Upper lobe of right lung (tissue), 1 donor: ENCODE data around the gene FKBP8. TPM values are rescaled to one million over a fixed set of nuclear protein-coding genes. Genes with fewer than 3 reads are reported as not detected.
"Not testable (repeated sequence)": the region's sequence is repeated elsewhere in the genome, so short reads cannot be mapped to it uniquely, and the experiment has no call there.

Experiments
- ATAC-seq: fragments of 200-7000 bp; cut with Tn5 transposase; one replicate; pipeline ENCODE4 v1.9.1; 2020; ENCODE audit warnings: mild to moderate bottlenecking, moderate library complexity
- DNase-seq: peaks from one replicate; pipeline ENCODE4 v3.0.0-alpha.2; 2020
- H3K27ac ChIP-seq: fragments of 200-600 bp; one replicate; pipeline ENCODE4 v1.8.0; 2022
- H3K27me3 ChIP-seq: fragments of 200-600 bp; one replicate; pipeline ENCODE4 v1.8.0; 2022; ENCODE audit warnings: mild to moderate bottlenecking
- H3K36me3 ChIP-seq: fragments of 200-600 bp; one replicate; pipeline ENCODE4 v1.8.0; 2022
- H3K4me1 ChIP-seq: fragments of 200-600 bp; one replicate; pipeline ENCODE4 v1.8.0; 2022
- H3K4me3 ChIP-seq: fragments of 200-600 bp; one replicate; pipeline ENCODE4 v1.8.0; 2022; ENCODE audit warnings: mild to moderate bottlenecking
- H3K9me3 ChIP-seq: fragments of 200-600 bp; one replicate; pipeline ENCODE4 v1.8.0; 2022
- CTCF ChIP-seq: fragments of 200-600 bp; IDR thresholded peaks from one replicate; pipeline ENCODE4 v1.8.0; 2022; ENCODE audit warnings: antibody characterized with exemption
- intact Hi-C: fragments of 100-400 bp; cut with DNase I; formaldehyde crosslinking; loops from one replicate; pipeline ENCODE4 v1.11.0; 2022
- long read RNA-seq: library from polyadenylated mRNA; unstranded; transcript quantifications from one replicate; pipeline ENCODE4 v2.0.0, GENCODE V29; 2021
- total RNA-seq: library from RNA; stranded (reverse); fragmentation: NEBNext Ultra II Directional; extraction: Animal tissue kit (Norgen Biotek cat#: 25700); gene quantifications from one replicate; pipeline ENCODE4 v1.2.1, GENCODE V29; 2021
- donor health status: DM: no; HTN: yes; CAD: no; lungs with severe emphysema.

FKBP8 gene
- total RNA-seq, result 201 TPM
- long read RNA-seq, transcript FKBP8-213 (9 exons, 1,849 nt), result major isoform, 349 of 643 reads
- long read RNA-seq, transcript FKBP8-201 (9 exons, 1,710 nt), result minor isoform, 198 of 643 reads
- long read RNA-seq, transcript FKBP8-209 (9 exons, 1,781 nt), result minor isoform, 6 of 643 reads
- long read RNA-seq, partial matches to known transcripts, result 54 of 643 reads
- long read RNA-seq, other reads (novel, unspliced or antisense), result 36 of 643 reads

- peak within 1 kb of the TSS; percentile 54 for H3K4me3 ChIP-seq
- peaks cover 31% of the 10 kb centered on the region for H3K36me3 ChIP-seq
- peaks cover 15% of the 10 kb centered on the region for H3K4me1 ChIP-seq
- TF ChIP-seq CTCF, result no peak
- intact Hi-C loops, result no loop called here
- peak; percentile 97 for DNase-seq
- H3K9me3 ChIP-seq, result no peaks in the 10 kb centered on the region
- peak; percentile 98 for ATAC-seq
- H3K27ac ChIP-seq, result peak within 1 kb of the TSS; percentile 71
- H3K27me3 ChIP-seq, result no peaks in the 10 kb centered on the region
Observed at GRCh38 chr19:18542941-18543813, at the start of gene FKBP8. Gene FKBP8, minus strand, starts transcription at chr19:18543573. Its CDS starts 1,603 bp downstream, at chr19:18541970.

- not testable (repeated sequence) for DNase-seq, H3K9me3 ChIP-seq, H3K27ac ChIP-seq, ATAC-seq, H3K27me3 ChIP-seq, H3K4me3 ChIP-seq
- Histone ChIP-seq H3K4me1 (peaks cover 26% of the 10 kb centered on the region), H3K36me3 (peaks cover 15% of the 10 kb centered on the region)
- intact Hi-C loops, result loop anchor here (10.0 kb wide), 1 partner anchor 262 kb away; no protein-coding TSS in a partner anchor
Observed at GRCh38 chr19:18592732-18593131, 49.4 kb upstream of the FKBP8 start.

GRCh38 chr19:18591735-18592385 is 48.5 kb upstream of the FKBP8 start:
- no peak for ATAC-seq
- no peaks in the 10 kb centered on the region for H3K9me3 ChIP-seq
- no peak for TF ChIP-seq CTCF

GRCh38 chr19:18590273-18591272 is 47.2 kb upstream of the FKBP8 start:
- ATAC-seq, result no peak
- Histone ChIP-seq H3K27me3 (no peaks in the 10 kb centered on the region), H3K4me3 (no peak overlapping the region), H3K27ac (no peak overlapping the region), H3K36me3 (peaks cover 15% of the 10 kb centered on the region), H3K9me3 (no peaks in the 10 kb centered on the region), H3K4me1 (peaks cover 28% of the 10 kb centered on the region)
- TF ChIP-seq CTCF, result no peak
- intact Hi-C loops, result loop anchor here (10.0 kb wide), 1 partner anchor 264 kb away; no protein-coding TSS in a partner anchor
- DNase-seq, result peak; percentile 62

More at GRCh38 chr19:18591735-18592385, 48.5 kb upstream of the FKBP8 start:
- Histone ChIP-seq H3K4me3 (no peak overlapping the region), H3K27me3 (no peaks in the 10 kb centered on the region), H3K27ac (no peak overlapping the region), H3K36me3 (peaks cover 15% of the 10 kb centered on the region), H3K4me1 (peaks cover 26% of the 10 kb centered on the region)
- intact Hi-C loops, result loop anchor here (10.0 kb wide), 1 partner anchor 263 kb away; no protein-coding TSS in a partner anchor
- no peak for DNase-seq

GRCh38 chr19:18589380-18590272 is 46.3 kb upstream of the FKBP8 start:
- no peak for TF ChIP-seq CTCF
- DNase-seq (peak; percentile 90), ATAC-seq (peak; percentile 77)
- intact Hi-C loops, result loop anchor here (10.0 kb wide), 1 partner anchor 265 kb away; no protein-coding TSS in a partner anchor
- H3K36me3 ChIP-seq, result peaks cover 15% of the 10 kb centered on the region
- H3K9me3 ChIP-seq, result no peaks in the 10 kb centered on the region
- no peaks in the 10 kb centered on the region for H3K27me3 ChIP-seq
- H3K27ac ChIP-seq, result peak overlapping the region; percentile 90
- H3K4me3 ChIP-seq, result peak overlapping the region; percentile 88
- peaks cover 23% of the 10 kb centered on the region for H3K4me1 ChIP-seq
